Stomach (tissue), 9 donors: ENCODE data around the gene CREB3L1. TPM values are rescaled to one million over a fixed set of nuclear protein-coding genes. Genes with fewer than 3 reads are reported as not detected.
A peak's percentile ranks its signal among the peaks of the same experiment; 100 is the strongest.

Experiments
- DNase-seq, 2 donors: peaks; one replicate each; pipeline versions ENCODE4 v3.0.0 to v3.0.0-alpha.2; 2013 to 2019
- H3K27ac ChIP-seq, 5 donors: fragments of 200-600 bp in 4 of 5; sonication (generic) in 4 of 5; one replicate each; pipeline ENCODE4 v1.5.1; 2013 to 2019; ENCODE audit warnings: mild to moderate bottlenecking in 1 of 5, moderate library complexity in 1 of 5
- H3K27me3 ChIP-seq, 3 donors: fragments of 200-600 bp; sonication (generic); one replicate each; pipeline ENCODE4 v1.5.1; 2017 to 2019; ENCODE audit warnings: mixed run types in 1 of 3
- H3K36me3 ChIP-seq, 4 donors: fragments of 200-600 bp; sonication (generic); 1 replicate in 3 of 4; 2 replicates in 1 of 4; pipeline ENCODE4 v1.5.1; 2016 to 2019
- H3K4me1 ChIP-seq, 4 donors: fragments of 200-600 bp; sonication (generic); one replicate each; pipeline ENCODE4 v1.5.1; 2016 to 2019
- H3K4me3 ChIP-seq, 4 donors: fragments of 200-600 bp; sonication (generic) in 3 of 4; one replicate each; pipeline ENCODE4 v1.5.1; 2016 to 2019; ENCODE audit warnings: mild to moderate bottlenecking in 1 of 4
- H3K9me3 ChIP-seq, 4 donors: fragments of 200-600 bp; sonication (generic); one replicate each; pipeline ENCODE4 v1.5.1; 2016 to 2019
- EP300 ChIP-seq: sonication (generic); formaldehyde crosslinking; IDR thresholded peaks from one replicate; pipeline ENCODE4 v1.6.1; 2017; ENCODE audit warnings: antibody characterized with exemption
- POLR2A ChIP-seq, 4 donors: fragments of 450-650 bp; IDR thresholded peaks; one replicate each; pipeline ENCODE4 v1.6.1; 2016; ENCODE audit warnings: antibody characterized with exemption in 4 of 4, control low read depth in 2 of 4, mild to moderate bottlenecking in 1 of 4, moderate library complexity in 1 of 4
- POLR2AphosphoS5 ChIP-seq, 3 donors: sonication (generic); formaldehyde crosslinking; IDR thresholded peaks; one replicate each; pipeline ENCODE4 v1.6.1; 2016; ENCODE audit warnings: antibody characterized with exemption in 3 of 3
- WGBS, 5 donors: extraction: QIAGEN DNeasy Blood & Tissue Kit in 3 of 5; methylation state at CpG; one replicate each; pipeline versions ENCODE4 v1.1.5 to v1.1.7; 2013 to 2018; 5-methylcytosine and 5-hydroxymethylcytosine counted together
- intact Hi-C: fragments of 100-400 bp; cut with DNase I; formaldehyde crosslinking; loops from one replicate; pipeline ENCODE4 v1.15.1; 2023; ENCODE audit warnings: low total_unique reads
- polyA plus RNA-seq, 3 donors: library from polyadenylated mRNA; stranded (reverse); fragments of 200-250 nt; gene quantifications; one replicate each; pipeline ENCODE4 v1.2.3, GENCODE V29; 2013
- total RNA-seq, 5 donors: library from RNA; depleted of rRNA; stranded (reverse); fragments of >200 nt; gene quantifications; one replicate each; pipeline versions ENCODE4 v1.1.0 to v1.2.3, GENCODE V29; 2014 to 2016
- TF ChIP-seq, protein P1 (sequence below), 7 experiments: fragments of 450-650 bp in 4 of 7; fragments of 200-600 bp in 3 of 7; sonication (generic) in 3 of 7; IDR thresholded peaks; one replicate each; pipeline ENCODE4 v1.5.1; 2016 to 2019; ENCODE audit warnings: antibody characterized with exemption in 7 of 7, control low read depth in 2 of 7, mild to moderate bottlenecking in 1 of 7
- donor health status: healthy with polysubstance abuse.
- donor health status: Bipolar disorder and iron deficiency.
- donor health status: healthy.

Gene CREB3L1
- total and polyA plus RNA-seq, 8 donors: 21.0 to 125 (median 48.4) TPM

DNA sequence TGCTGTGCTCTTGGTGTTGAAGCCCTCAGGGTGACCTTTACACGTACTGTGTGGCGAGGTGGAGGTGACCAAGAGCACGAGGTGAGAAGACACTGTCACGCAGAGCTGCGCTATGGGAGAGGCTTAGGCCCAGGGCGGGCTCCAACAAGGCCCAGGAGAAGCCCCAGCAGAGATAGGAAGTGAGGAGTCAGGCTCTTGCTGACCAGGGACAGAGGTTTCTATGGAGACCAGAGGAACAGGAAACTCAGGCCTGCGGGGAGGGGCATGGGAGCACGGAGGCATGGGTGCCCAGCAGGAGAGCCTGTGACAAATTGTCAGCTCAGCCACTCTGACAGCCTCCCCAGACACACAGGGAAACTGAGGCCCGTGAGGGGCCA is 85.6 kb downstream of the CREB3L1 start:
- peak overlapping the region in 3 of 4 donors; percentile 3 to 18 (median 5) for H3K4me3 ChIP-seq
- peak; percentile 46 to 79 for DNase-seq
- H3K36me3 ChIP-seq: peaks cover 0 to 14% (median 10%) of the 10 kb centered on the region in 4 donors
- H3K27ac ChIP-seq: peak overlapping the region; percentile 39 to 86 (median 81)
- no peaks in the 10 kb centered on the region for H3K27me3 ChIP-seq
- H3K9me3 ChIP-seq: no peaks in the 10 kb centered on the region
- TF ChIP-seq, protein P1, sequence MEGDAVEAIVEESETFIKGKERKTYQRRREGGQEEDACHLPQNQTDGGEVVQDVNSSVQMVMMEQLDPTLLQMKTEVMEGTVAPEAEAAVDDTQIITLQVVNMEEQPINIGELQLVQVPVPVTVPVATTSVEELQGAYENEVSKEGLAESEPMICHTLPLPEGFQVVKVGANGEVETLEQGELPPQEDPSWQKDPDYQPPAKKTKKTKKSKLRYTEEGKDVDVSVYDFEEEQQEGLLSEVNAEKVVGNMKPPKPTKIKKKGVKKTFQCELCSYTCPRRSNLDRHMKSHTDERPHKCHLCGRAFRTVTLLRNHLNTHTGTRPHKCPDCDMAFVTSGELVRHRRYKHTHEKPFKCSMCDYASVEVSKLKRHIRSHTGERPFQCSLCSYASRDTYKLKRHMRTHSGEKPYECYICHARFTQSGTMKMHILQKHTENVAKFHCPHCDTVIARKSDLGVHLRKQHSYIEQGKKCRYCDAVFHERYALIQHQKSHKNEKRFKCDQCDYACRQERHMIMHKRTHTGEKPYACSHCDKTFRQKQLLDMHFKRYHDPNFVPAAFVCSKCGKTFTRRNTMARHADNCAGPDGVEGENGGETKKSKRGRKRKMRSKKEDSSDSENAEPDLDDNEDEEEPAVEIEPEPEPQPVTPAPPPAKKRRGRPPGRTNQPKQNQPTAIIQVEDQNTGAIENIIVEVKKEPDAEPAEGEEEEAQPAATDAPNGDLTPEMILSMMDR (IDR thresholded peaks at IDR 0.05): no peak
- TF ChIP-seq EP300 (no peak), POLR2AphosphoS5 (IDR thresholded peaks at IDR 0.05) (no peak), POLR2A (IDR thresholded peaks at IDR 0.05) (no peak)
- peaks cover 38 to 75% (median 60%) of the 10 kb centered on the region in 4 donors for H3K4me1 ChIP-seq
- WGBS, 5 donors: 52 to 56% (median 54%) methylated on average over 9 of the region's 9 CpGs
- intact Hi-C loops: no loop called here

DNA sequence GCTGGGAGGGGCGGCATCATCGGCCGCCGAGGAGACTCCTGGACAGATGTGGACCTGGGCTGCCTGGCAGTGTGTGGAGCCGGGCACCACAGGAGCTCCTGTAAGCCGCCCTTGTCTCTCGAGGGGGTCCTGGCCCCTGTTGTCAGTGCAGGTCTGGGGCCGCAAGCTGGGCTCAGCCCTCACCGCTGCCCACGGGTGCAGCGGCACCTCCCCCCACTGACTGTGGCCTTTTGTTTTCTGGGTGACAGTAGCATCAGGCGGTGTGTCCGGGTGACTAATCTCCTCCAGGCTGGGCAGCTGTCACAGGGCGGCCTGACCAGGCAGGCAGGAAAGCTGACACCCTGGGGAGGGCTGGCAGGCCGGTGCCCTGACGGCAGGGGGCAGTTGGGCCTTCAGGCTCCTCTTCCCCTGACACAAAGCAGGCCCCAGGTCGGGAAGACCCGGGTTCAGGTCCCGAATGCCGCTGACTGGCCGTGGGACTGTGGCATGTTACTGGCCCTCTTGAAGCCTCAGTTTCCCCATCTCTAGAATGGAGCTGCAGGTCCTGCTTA is 86.1 kb downstream of the CREB3L1 start:
- Histone ChIP-seq H3K9me3 (no peaks in the 10 kb centered on the region), H3K36me3 (peaks cover 0 to 19% (median 15%) of the 10 kb centered on the region in 4 donors), H3K4me1 (peaks cover 36 to 70% (median 55%) of the 10 kb centered on the region in 4 donors), H3K4me3 (peak overlapping the region in 3 of 4 donors; percentile 3 to 18 (median 5)), H3K27ac (peak overlapping the region; percentile 11 to 86 (median 81)), H3K27me3 (no peaks in the 10 kb centered on the region)
- DNase-seq: no peak
- intact Hi-C loops: no loop called here
- 69 to 79% (median 77%) methylated on average over 13 to 21 of the region's 21 CpGs for WGBS, 5 donors
- TF ChIP-seq, protein P1 (IDR thresholded peaks at IDR 0.05): no peak
- TF ChIP-seq POLR2A (IDR thresholded peaks at IDR 0.05) (no peak), POLR2AphosphoS5 (IDR thresholded peaks at IDR 0.05) (no peak)

DNA sequence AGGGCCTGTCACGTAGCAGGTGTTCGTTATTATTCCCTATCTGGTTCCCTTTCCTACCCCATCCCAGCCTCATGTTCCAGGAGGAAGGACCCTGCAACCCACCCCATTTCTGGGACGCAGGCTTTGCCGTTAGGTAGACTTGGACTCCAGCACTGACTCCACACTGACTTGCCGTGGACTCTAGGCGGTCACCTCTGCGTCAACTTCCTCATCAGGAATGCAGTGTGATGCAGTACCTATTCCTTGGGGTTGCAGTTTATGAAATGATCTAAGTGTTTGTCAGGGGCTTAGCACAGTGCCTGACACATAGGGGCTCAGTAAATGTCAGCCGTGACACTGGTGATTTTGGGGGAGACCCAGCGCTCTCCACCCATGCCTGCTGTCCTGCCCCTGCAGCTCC is 86.6 kb downstream of the CREB3L1 start:
- TF ChIP-seq, protein P1 (IDR thresholded peaks at IDR 0.05): no peak
- TF ChIP-seq POLR2A (IDR thresholded peaks at IDR 0.05): no peak
- TF ChIP-seq EP300: no peak
- TF ChIP-seq POLR2AphosphoS5 (IDR thresholded peaks at IDR 0.05): no peak
- DNase-seq: no peak
- H3K4me3 ChIP-seq: no peak overlapping the region
- intact Hi-C loops: no loop called here
- H3K9me3 ChIP-seq: no peaks in the 10 kb centered on the region
- WGBS, 5 donors: 83 to 89% (median 87%) methylated on average over 6 to 9 of the region's 9 CpGs
- peak overlapping the region in 4 of 5 donors; percentile 69 to 86 (median 83) for H3K27ac ChIP-seq
- peaks cover 0 to 24% (median 20%) of the 10 kb centered on the region in 4 donors for H3K36me3 ChIP-seq
- H3K27me3 ChIP-seq: no peaks in the 10 kb centered on the region
- H3K4me1 ChIP-seq: peaks cover 36 to 65% (median 55%) of the 10 kb centered on the region in 4 donors

DNA sequence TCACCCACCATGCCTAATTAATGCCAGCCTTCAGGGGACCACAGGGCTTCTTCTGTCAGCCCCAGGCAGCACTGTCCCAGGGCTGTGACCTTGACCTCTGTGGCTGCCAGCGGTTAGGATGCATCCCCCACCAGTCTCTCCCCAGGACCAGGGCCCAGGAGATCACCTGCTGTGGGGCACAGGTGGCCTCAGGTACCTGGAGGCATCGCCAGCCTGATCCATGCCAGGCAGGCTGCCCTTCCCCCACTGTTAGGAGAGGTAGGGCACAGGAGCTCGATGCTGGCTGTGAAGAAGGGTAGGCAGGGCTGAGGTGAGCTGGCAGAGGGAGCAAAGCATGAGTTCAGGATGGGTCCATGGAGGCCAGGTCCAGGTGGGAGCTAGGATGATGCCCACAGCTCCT is 87.3 kb downstream of the CREB3L1 start:
- Histone ChIP-seq H3K27ac (no peak overlapping the region), H3K4me3 (no peak overlapping the region), H3K36me3 (peaks cover 3 to 29% (median 25%) of the 10 kb centered on the region in 4 donors), H3K27me3 (no peaks in the 10 kb centered on the region), H3K4me1 (peaks cover 36 to 63% (median 55%) of the 10 kb centered on the region in 4 donors), H3K9me3 (no peaks in the 10 kb centered on the region)
- intact Hi-C loops: no loop called here
- TF ChIP-seq POLR2A (IDR thresholded peaks at IDR 0.05) (no peak), EP300 (no peak), POLR2AphosphoS5 (IDR thresholded peaks at IDR 0.05) (no peak)
- TF ChIP-seq, protein P1 (IDR thresholded peaks at IDR 0.05): no peak
- DNase-seq: no peak
- WGBS, 5 donors: 68 to 92% (median 70%) methylated on average over 2 to 3 of the region's 3 CpGs
